Hepatocyte (in vitro differentiated cells): Measurements from ENCODE around the gene MAGI3.

Experiments
- EZH2 ChIP-seq: fragments of 200-600 bp; sonication (generic); IDR thresholded peaks from 2 replicates; pipeline ENCODE4 v1.6.1; 2016; ENCODE audit warnings: antibody characterized with exemption, mild to moderate bottlenecking, borderline replicate concordance
- EZH2phosphoT487 ChIP-seq: fragments of 200-600 bp; sonication (generic); IDR thresholded peaks from one replicate; pipeline ENCODE4 v1.6.1; 2018; ENCODE audit warnings: antibody characterized with exemption, mild to moderate bottlenecking, low read depth, moderate library complexity; ENCODE audit not compliant: unreplicated experiment, severe bottlenecking
- TF ChIP-seq, protein P1 (sequence below): fragments of 200-600 bp; sonication (generic); IDR thresholded peaks from 2 replicates; pipeline ENCODE4 v1.5.1; 2016; ENCODE audit warnings: antibody characterized with exemption, mild to moderate bottlenecking; ENCODE audit not compliant: poor library complexity

DNA sequence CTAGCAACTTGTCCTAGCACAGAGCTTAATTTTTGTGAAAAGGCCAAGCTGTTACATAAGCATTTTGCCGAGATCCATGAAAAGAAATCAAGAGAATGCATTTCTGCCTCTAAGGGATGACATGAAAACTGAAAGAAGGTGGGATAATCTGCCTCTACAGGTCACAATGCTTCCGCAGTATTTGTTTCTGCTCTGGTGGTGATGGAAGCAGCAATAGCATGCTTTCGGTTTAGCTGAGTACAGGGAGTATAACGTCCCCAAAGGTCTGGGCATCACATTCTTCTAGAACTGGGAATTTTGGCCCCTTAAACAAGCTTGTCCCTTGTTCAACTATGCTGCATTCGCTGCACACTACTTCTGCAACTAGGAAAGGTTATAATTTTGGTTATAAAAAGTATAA is 14.4 kb upstream of the MAGI3 start:
- TF ChIP-seq, protein P1, sequence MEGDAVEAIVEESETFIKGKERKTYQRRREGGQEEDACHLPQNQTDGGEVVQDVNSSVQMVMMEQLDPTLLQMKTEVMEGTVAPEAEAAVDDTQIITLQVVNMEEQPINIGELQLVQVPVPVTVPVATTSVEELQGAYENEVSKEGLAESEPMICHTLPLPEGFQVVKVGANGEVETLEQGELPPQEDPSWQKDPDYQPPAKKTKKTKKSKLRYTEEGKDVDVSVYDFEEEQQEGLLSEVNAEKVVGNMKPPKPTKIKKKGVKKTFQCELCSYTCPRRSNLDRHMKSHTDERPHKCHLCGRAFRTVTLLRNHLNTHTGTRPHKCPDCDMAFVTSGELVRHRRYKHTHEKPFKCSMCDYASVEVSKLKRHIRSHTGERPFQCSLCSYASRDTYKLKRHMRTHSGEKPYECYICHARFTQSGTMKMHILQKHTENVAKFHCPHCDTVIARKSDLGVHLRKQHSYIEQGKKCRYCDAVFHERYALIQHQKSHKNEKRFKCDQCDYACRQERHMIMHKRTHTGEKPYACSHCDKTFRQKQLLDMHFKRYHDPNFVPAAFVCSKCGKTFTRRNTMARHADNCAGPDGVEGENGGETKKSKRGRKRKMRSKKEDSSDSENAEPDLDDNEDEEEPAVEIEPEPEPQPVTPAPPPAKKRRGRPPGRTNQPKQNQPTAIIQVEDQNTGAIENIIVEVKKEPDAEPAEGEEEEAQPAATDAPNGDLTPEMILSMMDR = no peak
- TF ChIP-seq EZH2 = no peak
- TF ChIP-seq EZH2phosphoT487 = no peak
